H1 (cell line): Measurements from ENCODE around the gene ASF1A. TPM values are rescaled to one million over a fixed set of nuclear protein-coding genes. Genes with fewer than 3 reads are reported as not detected.

Experiments
- ATF2 ChIP-seq: IDR thresholded peaks from 2 replicates; pipeline ENCODE4 v1.6.1; 2012; ENCODE audit warnings: low read length, inconsistent platforms
- MAFK ChIP-seq: IDR thresholded peaks from 2 replicates; pipeline ENCODE4 v1.6.1; 2012; ENCODE audit warnings: low read depth, mild to moderate bottlenecking, improper control_type of control experiment, low read length
- POLR2A ChIP-seq, 2 experiments: IDR thresholded peaks; 1 replicate in 1 of 2; 2 replicates in 1 of 2; pipeline ENCODE4 v1.6.1; 2011; ENCODE audit warnings: low read depth in 2 of 2, low read length in 2 of 2, mild to moderate bottlenecking in 2 of 2; ENCODE audit errors: control extremely low read depth in 1 of 2
- RXRA ChIP-seq: IDR thresholded peaks from 2 replicates; pipeline ENCODE4 v1.6.1; 2011; ENCODE audit warnings: low read depth, mild to moderate bottlenecking, low read length, moderate library complexity; ENCODE audit not compliant: insufficient read depth
- SIX5 ChIP-seq: IDR thresholded peaks from 2 replicates; pipeline ENCODE4 v1.6.1; 2011; ENCODE audit warnings: mild to moderate bottlenecking, low read depth, low read length
- SUZ12 ChIP-seq: fragments of 200-600 bp; sonication (generic); IDR thresholded peaks from 2 replicates; pipeline ENCODE4 v1.6.1; 2012; ENCODE audit warnings: mild to moderate bottlenecking, inconsistent platforms, low read length, moderate library complexity, mixed read lengths
- polyA plus RNA-seq, 7 experiments: library from polyadenylated mRNA; depleted of rRNA in 3 of 7; stranded (reverse) in 5 of 7; unstranded in 2 of 7; fragments of >200 nt in 5 of 7; fragments of 200-250 nt in 2 of 7; gene quantifications; 1 replicate in 5 of 7; 2 replicates in 1 of 7; 4 replicates in 1 of 7; pipeline versions ENCODE4 v1.2.1 to v1.2.3, GENCODE V29; 2011 to 2013; ENCODE audit warnings: missing spikeins in 2 of 7, mixed read lengths in 2 of 7
- total RNA-seq: library from RNA; stranded (reverse); fragmentation: NEBNext Ultra II Directional; extraction: Animal tissue kit (Norgen Biotek cat#: 25700); gene quantifications from 2 replicates; pipeline ENCODE4 v1.2.1, GENCODE V29; 2021

The ASF1A gene
- total and polyA plus RNA-seq, 2 of the 8 experiments (the other 6 are each of a cell fraction or from before 2014, with no cell fraction given), result 11.4 to 50.2 TPM

GRCh38 chr6:118931436-118931835 is 37.5 kb downstream of the ASF1A start (continued):
- no peak for TF ChIP-seq SUZ12
- TF ChIP-seq POLR2A (IDR thresholded peaks at IDR 0.05; ENCODE audit: control extremely low read depth in 1 of 2, low read depth in 2 of 2, low read length in 2 of 2), result no peak
- TF ChIP-seq SIX5, result no peak
- TF ChIP-seq ATF2, result no peak
- TF ChIP-seq MAFK, result no peak
- TF ChIP-seq RXRA, result no peak
